IMR-90 (cell line): ENCODE measurements around the gene CRY2. TPM values are rescaled to one million over a fixed set of nuclear protein-coding genes. Genes with fewer than 3 reads are reported as not detected.

Source experiments
- ATAC-seq: fragments of 200-7000 bp; cut with Tn5 transposase; 2 replicates; pipeline ENCODE4 v1.9.1; 2020; ENCODE audit warnings: low read depth, mild to moderate bottlenecking, moderate library complexity
- BruUV-seq: library from RNA; stranded (reverse); fragments of 400-500 nt; replicated peaks from 2 replicates; lab custom pipeline; 2021; lab: Mats Ljungman, UMichigan
- CTCF ChIA-PET: fragments of 300-600 bp; formaldehyde crosslinking; extraction: SDS; loops from one replicate; lab custom pipeline; 2021; ENCODE audit warnings: antibody characterized with exemption; lab: Yijun Ruan, JAX
- POLR2A ChIA-PET: fragments of 300-600 bp; sonication (Branson Sonifier 250); formaldehyde crosslinking; loops from one replicate; lab custom pipeline; 2022; ENCODE audit warnings: antibody characterized with exemption; ENCODE audit not compliant: unreplicated experiment; lab: Charles Lee
- DNase-seq: peaks from one replicate; pipeline ENCODE4 v3.0.0; 2013
- H2AFZ ChIP-seq: replicated peaks from 2 replicates; pipeline ENCODE3; 2013; ENCODE audit warnings: low read length, mild to moderate bottlenecking; ENCODE audit not compliant: poor library complexity
- H2AK5ac ChIP-seq: 2 replicates; pipeline ENCODE4 v1.6.1; 2013; ENCODE audit warnings: low read depth, low read length, inconsistent platforms
- H2AK9ac ChIP-seq: replicated peaks from 2 replicates; pipeline ENCODE3; 2013; ENCODE audit warnings: mild to moderate bottlenecking, low read depth, low read length, moderate library complexity; ENCODE audit not compliant: poor library complexity
- H2BK120ac ChIP-seq: 2 replicates; pipeline ENCODE4 v1.6.1; 2013; ENCODE audit warnings: low read depth, low read length, inconsistent platforms
- H2BK15ac ChIP-seq: 3 replicates; pipeline ENCODE4 v1.6.1; 2013; ENCODE audit warnings: low read depth, low read length, inconsistent platforms
- H2BK20ac ChIP-seq: 2 replicates; pipeline ENCODE4 v1.6.1; 2013; ENCODE audit warnings: low read depth, mild to moderate bottlenecking, inconsistent platforms, low read length, moderate library complexity
- H2BK5ac ChIP-seq: 2 replicates; pipeline ENCODE4 v1.6.1; 2013; ENCODE audit warnings: mild to moderate bottlenecking, low read depth, low read length, inconsistent platforms; ENCODE audit not compliant: poor library complexity, severe bottlenecking
- H3K14ac ChIP-seq: replicated peaks from 2 replicates; pipeline ENCODE4 v1.6.1; 2013; ENCODE audit warnings: low read depth, low read length, inconsistent platforms
- H3K18ac ChIP-seq: 2 replicates; pipeline ENCODE4 v1.6.1; 2013; ENCODE audit warnings: low read depth, low read length, control low read depth
- H3K23ac ChIP-seq: 2 replicates; pipeline ENCODE4 v1.6.1; 2013; ENCODE audit warnings: low read depth, low read length, inconsistent platforms
- H3K27ac ChIP-seq: 2 replicates; pipeline ENCODE4 v1.5.1; 2013; ENCODE audit warnings: mild to moderate bottlenecking, control low read depth, low read length; ENCODE audit not compliant: insufficient read depth
- H3K27me3 ChIP-seq: 2 replicates; pipeline ENCODE4 v1.6.1; 2013; ENCODE audit warnings: low read length; ENCODE audit not compliant: control insufficient read depth, insufficient read depth
- H3K36me3 ChIP-seq: 2 replicates; pipeline ENCODE4 v1.6.1; 2013; ENCODE audit warnings: low read length, mixed read lengths; ENCODE audit not compliant: control insufficient read depth, insufficient read depth
- H3K4ac ChIP-seq: 2 replicates; pipeline ENCODE4 v1.6.1; 2013; ENCODE audit warnings: low read depth, low read length, inconsistent platforms
- H3K4me1 ChIP-seq: 2 replicates; pipeline ENCODE4 v1.6.1; 2013; ENCODE audit warnings: low read length, mixed read lengths; ENCODE audit not compliant: control insufficient read depth, insufficient read depth
- H3K4me2 ChIP-seq: 2 replicates; pipeline ENCODE4 v1.6.1; 2013; ENCODE audit warnings: low read depth, mild to moderate bottlenecking, control low read depth, low read length, moderate library complexity
- H3K4me3 ChIP-seq: 2 replicates; pipeline ENCODE4 v1.5.1; 2013; ENCODE audit warnings: low read depth, mild to moderate bottlenecking, control low read depth, low read length, moderate library complexity; ENCODE audit not compliant: insufficient read depth
- H3K56ac ChIP-seq: 2 replicates; pipeline ENCODE4 v1.6.1; 2013; ENCODE audit warnings: low read length, inconsistent platforms; ENCODE audit not compliant: insufficient read depth; ENCODE audit errors: extremely low read depth
- H3K79me1 ChIP-seq, 2 experiments: 2 replicates each; pipeline ENCODE4 v1.6.1; 2013; ENCODE audit warnings: low read length in 2 of 2, inconsistent platforms in 1 of 2, low read depth in 1 of 2
- H3K9ac ChIP-seq: 2 replicates; pipeline ENCODE4 v1.6.1; 2013; ENCODE audit warnings: low read depth, low read length, control low read depth
- H3K9me1 ChIP-seq: 2 replicates; pipeline ENCODE4 v1.6.1; 2013; ENCODE audit warnings: low read length, inconsistent platforms; ENCODE audit not compliant: insufficient read depth
- H3K9me3 ChIP-seq: 2 replicates; pipeline ENCODE4 v1.6.1; 2013; ENCODE audit warnings: low read length; ENCODE audit not compliant: control insufficient read depth, insufficient read depth
- H4K20me1 ChIP-seq: 2 replicates; pipeline ENCODE4 v1.6.1; 2013; ENCODE audit warnings: low read length, inconsistent platforms; ENCODE audit not compliant: insufficient read depth
- H4K5ac ChIP-seq: 2 replicates; pipeline ENCODE4 v1.6.1; 2013; ENCODE audit warnings: mild to moderate bottlenecking, low read depth, low read length, control low read depth
- H4K8ac ChIP-seq, 2 experiments: 2 replicates each; pipeline ENCODE4 v1.6.1; 2013; ENCODE audit warnings: low read depth in 2 of 2, low read length in 2 of 2, control low read depth in 1 of 2, inconsistent platforms in 1 of 2
- H4K91ac ChIP-seq: 2 replicates; pipeline ENCODE4 v1.6.1; 2013; ENCODE audit warnings: low read depth, low read length, inconsistent platforms; ENCODE audit not compliant: insufficient read depth
- CHD1 ChIP-seq: IDR thresholded peaks from 2 replicates; pipeline ENCODE4 v1.6.1; 2012; ENCODE audit warnings: low read depth, low read length, improper control_type of control experiment
- USF2 ChIP-seq: fragments of 150-350 bp; IDR thresholded peaks from 2 replicates; pipeline ENCODE4 v1.6.1; 2017; ENCODE audit warnings: mild to moderate bottlenecking, antibody characterized with exemption, low read length, low read depth
- WGBS, 2 experiments: methylation state at CpG; one replicate each; pipeline versions ENCODE4 v1.1.5 to v1.1.7; 2013; ENCODE audit warnings: missing lambda C conversion rate in 2 of 2; ENCODE audit not compliant: insufficient read length in 1 of 2; ENCODE audit errors: extremely low coverage in 2 of 2; 5-methylcytosine and 5-hydroxymethylcytosine counted together
- dilution Hi-C: fragments of 300-500 bp; cut with HindIII; formaldehyde crosslinking; loops from one replicate; pipeline ENCODE4 v1.14.3; 2018; ENCODE audit warnings: low sequenced_read_pairs; ENCODE audit not compliant: unreplicated experiment
- in situ Hi-C: fragments of 300-500 bp; cut with MboI; formaldehyde crosslinking; loops from 3 replicates; pipeline ENCODE4 v1.14.3; 2019; ENCODE audit warnings: low sequenced_read_pairs, inconsistent platforms, mixed read lengths
- intact Hi-C: fragments of 100-400 bp; cut with micrococcal nuclease; formaldehyde crosslinking; loops from 2 replicates; pipeline ENCODE4 v1.10.0; 2022
- polyA plus RNA-seq, 3 experiments: library from polyadenylated mRNA; depleted of rRNA; stranded (reverse); fragments of >200 nt; gene quantifications; 2 replicates each; pipeline ENCODE4 v1.2.3, GENCODE V29; 2012; ENCODE audit warnings: low replicate concordance in 1 of 3
- total RNA-seq: library from RNA; depleted of rRNA; stranded (reverse); fragments of >200 nt; gene quantifications from 2 replicates; pipeline ENCODE4 v1.2.3, GENCODE V29; 2012

Gene CRY2
- total and polyA plus RNA-seq, 2 of the 4 experiments (the other 2 are of a cell fraction), result 12.2 to 13.1 TPM

GRCh38 chr11:45828996-45829395, 18.3 kb upstream of the CRY2 start:
- dilution Hi-C loops (no loop called here), in situ Hi-C loops (no loop called here), intact Hi-C loops (no loop called here)
- Histone ChIP-seq H3K27me3 (peaks cover 40% of the 10 kb centered on the region), H3K23ac (no peak overlapping the region), H2AK9ac (no peak overlapping the region), H3K9ac (no peak overlapping the region), H3K9me3 (peaks cover 5% of the 10 kb centered on the region), H4K91ac (no peak overlapping the region), H2BK15ac (no peak overlapping the region), H3K4me1 (peaks cover 1% of the 10 kb centered on the region; the same call in 1 of the 2 replicates), H3K4me2 (no peak overlapping the region), H4K20me1 (no peaks in the 10 kb centered on the region), H3K27ac (no peak overlapping the region), H2AK5ac (no peak overlapping the region), H2BK20ac (no peak overlapping the region), H3K18ac (no peak overlapping the region), H4K5ac (no peak overlapping the region), H2BK120ac (no peak overlapping the region), H3K4ac (no peak overlapping the region), H3K79me1 (no peaks in the 10 kb centered on the region), H3K9me1 (no peaks in the 10 kb centered on the region), H2AFZ (no peak overlapping the region), H3K56ac (no peak overlapping the region), H3K14ac (no peak overlapping the region), H3K36me3 (no peaks in the 10 kb centered on the region), H4K8ac (no peak overlapping the region), H2BK5ac (no peak overlapping the region), H3K4me3 (no peak overlapping the region)
- DNase-seq (no peak), ATAC-seq (no peak)
- no TSS peak for BruUV-seq
- TF ChIP-seq USF2 (no peak), CHD1 (no peak)
- ChIA-PET POLR2A (no interaction called here), CTCF (no interaction called here)
- WGBS, 2 experiments, result no CpG with 5 or more reads among the region's 4 CpGs
